Activated T-cell treated with anti-CD3 and anti-CD28 coated beads for 24 hours (primary cell): ENCODE results near the gene B3GNT8.
"Not testable (repeated sequence)": the region's sequence is repeated elsewhere in the genome, so short reads cannot be mapped to it uniquely, and the experiment has no call there.

Experiments
- DNase-seq: peaks from one replicate; pipeline ENCODE4 v3.0.0-alpha.2; 2020; ENCODE audit warnings: low read depth

Gene B3GNT8

GRCh38 chr19:41413947-41414346, 13.2 kb downstream of the B3GNT8 start:
- no peak for DNase-seq

GRCh38 chr19:41412953-41413352, 14.2 kb downstream of the B3GNT8 start:
- no peak for DNase-seq

GRCh38 chr19:41411968-41412265, 15.3 kb downstream of the B3GNT8 start:
- DNase-seq: no peak

GRCh38 chr19:41411100-41411967, 15.8 kb downstream of the B3GNT8 start:
- DNase-seq: no peak

- no peak for DNase-seq
These were observed 16.7 kb downstream of the B3GNT8 start for GRCh38 chr19:41410336-41411054.

GRCh38 chr19:41409288-41409687, 17.9 kb downstream of the B3GNT8 start:
- DNase-seq: no peak

- DNase-seq: not testable (repeated sequence)
These were observed 18.3 kb downstream of the B3GNT8 start for GRCh38 chr19:41408846-41409245.

GRCh38 chr19:41408256-41408655, 18.9 kb downstream of the B3GNT8 start:
- no peak for DNase-seq

- DNase-seq: no peak
These were observed 19.9 kb downstream of the B3GNT8 start for GRCh38 chr19:41407271-41407670.

GRCh38 chr19:41405776-41406175, 21.4 kb downstream of the B3GNT8 start:
- no peak for DNase-seq

GRCh38 chr19:41403181-41403970, 23.8 kb downstream of the B3GNT8 start:
- DNase-seq: no peak

- no peak for DNase-seq
These were observed 25.2 kb downstream of the B3GNT8 start for GRCh38 chr19:41402010-41402409.

GRCh38 chr19:41401483-41401882, 25.7 kb downstream of the B3GNT8 start:
- DNase-seq: no peak

- no peak for DNase-seq
These were observed 27.6 kb downstream of the B3GNT8 start for GRCh38 chr19:41399525-41399924.

- DNase-seq: no peak
These were observed 28.1 kb downstream of the B3GNT8 start for GRCh38 chr19:41399091-41399490.

GRCh38 chr19:41398598-41398997, 28.6 kb downstream of the B3GNT8 start:
- no peak for DNase-seq

- DNase-seq: no peak
These were observed 29.1 kb downstream of the B3GNT8 start for GRCh38 chr19:41398050-41398418.

- peak; percentile 99 for DNase-seq
These were observed 29.8 kb downstream of the B3GNT8 start, which contains the start of the genes BCKDHA and EXOSC5 for GRCh38 chr19:41397086-41398049. TSS of gene BCKDHA (plus strand) at chr19:41397818. CDS start at chr19:41397828, 10 bp downstream. TSS of gene EXOSC5 (minus strand) at chr19:41397359. CDS start at chr19:41397328, 31 bp downstream.

- DNase-seq: no peak
These were observed 31.8 kb downstream of the B3GNT8 start for GRCh38 chr19:41395355-41395754.

GRCh38 chr19:41392775-41393174, 34.4 kb downstream of the B3GNT8 start:
- no peak for DNase-seq

GRCh38 chr19:41391618-41392017, 35.6 kb downstream of the B3GNT8 start:
- DNase-seq: no peak
